Frontal cortex (tissue), 4 donors: ENCODE results near the gene FMNL3. TPM values are rescaled to one million over a fixed set of nuclear protein-coding genes. Genes with fewer than 3 reads are reported as not detected.

Experiments
- DNase-seq, 2 donors: peaks; one replicate each; pipeline ENCODE4 v3.0.0; 2012; ENCODE audit warnings: low spot score in 2 of 2
- FAIRE-seq: peaks from 2 replicates; lab custom pipeline; 2012; peaks lifted over from hg19 to GRCh38; lab: Jason Lieb, UNC
- total RNA-seq: library from RNA; depleted of rRNA; stranded (reverse); fragments of >200 nt; gene quantifications from one replicate; pipeline ENCODE4 v1.2.3, GENCODE V29; 2014
- donor health status: control.
- donor health status: control.
- donor health status: control.

FMNL3 gene
- total RNA-seq, 1 donor from 2014 or later, result 9.0 TPM

GRCh38 chr12:49641748-49642369, 65.3 kb downstream of the FMNL3 start:
- DNase-seq (no peak), FAIRE-seq (no peak)

GRCh38 chr12:49636979-49637755, 70.0 kb downstream of the FMNL3 start:
- no peak for FAIRE-seq
- DNase-seq, result peak; percentile 66 to 81

GRCh38 chr12:49636574-49636973, 70.6 kb downstream of the FMNL3 start:
- no peak for DNase-seq
- FAIRE-seq, result no peak

- FAIRE-seq (no peak), DNase-seq (no peak)
Observed at GRCh38 chr12:49635656-49636055, 71.5 kb downstream of the FMNL3 start.

- DNase-seq (no peak), FAIRE-seq (no peak)
Observed at GRCh38 chr12:49635036-49635435, 72.2 kb downstream of the FMNL3 start.

GRCh38 chr12:49633703-49634345, 73.4 kb downstream of the FMNL3 start:
- DNase-seq, result no peak
- no peak for FAIRE-seq

- DNase-seq, result no peak
- no peak for FAIRE-seq
Observed at GRCh38 chr12:49632986-49633702, 74.1 kb downstream of the FMNL3 start.

- no peak for FAIRE-seq
- DNase-seq, result no peak
Observed at GRCh38 chr12:49632401-49632800, 74.8 kb downstream of the FMNL3 start.

- FAIRE-seq, result no peak
- DNase-seq, result no peak
Observed at GRCh38 chr12:49631336-49631907, 75.8 kb downstream of the FMNL3 start.

GRCh38 chr12:49627752-49628360, 79.3 kb downstream of the FMNL3 start:
- FAIRE-seq, result no peak
- DNase-seq, result no peak

GRCh38 chr12:49626836-49627235, 80.4 kb downstream of the FMNL3 start:
- DNase-seq (no peak), FAIRE-seq (no peak)

GRCh38 chr12:49626169-49626835, 80.9 kb downstream of the FMNL3 start:
- no peak for FAIRE-seq
- no peak for DNase-seq

GRCh38 chr12:49624921-49625577, 82.2 kb downstream of the FMNL3 start:
- FAIRE-seq, result no peak
- DNase-seq, result no peak

- FAIRE-seq, result no peak
- peak; percentile 94 to 95 for DNase-seq
Observed at GRCh38 chr12:49623142-49623904, 83.9 kb downstream of the FMNL3 start, which contains the start of gene PRPF40B. Gene PRPF40B, plus strand, starts transcription at chr12:49623561. Its CDS starts 30 bp downstream, at chr12:49623591.

GRCh38 chr12:49622501-49623141, 84.6 kb downstream of the FMNL3 start:
- peak in 1 of 2 donors; percentile 51 for DNase-seq

GRCh38 chr12:49621651-49622500, 85.3 kb downstream of the FMNL3 start:
- no peak for DNase-seq
- FAIRE-seq, result no peak

More at GRCh38 chr12:49622501-49623141, 84.6 kb downstream of the FMNL3 start:
- FAIRE-seq, result no peak
